ENCODE results near the gene ADAM12.

Gene ADAM12

GRCh38 chr10:126226205-126226604 lies 162.1 kb downstream of the ADAM12 start:
- Histone ChIP-seq H3K9ac (ENCODE audit: low read length) (no peak overlapping the region), H3K27ac (ENCODE audit: low read depth, low read length) (no peak overlapping the region), H3K4me3 (ENCODE audit: low read length) (no peak overlapping the region), H3K36me3 (ENCODE audit: control insufficient read depth, insufficient read depth, low read length) (no peaks in the 10 kb centered on the region), H3K4me1 (ENCODE audit: control insufficient read depth, insufficient read depth, low read length) (no peaks in the 10 kb centered on the region), H3K27me3 (ENCODE audit: control insufficient read depth, insufficient read depth, low read length) (no peaks in the 10 kb centered on the region)

GRCh38 chr10:126225672-126226008 lies 162.6 kb downstream of the ADAM12 start:
- H3K4me3 ChIP-seq (ENCODE audit: low read length), result no peak overlapping the region
- no peak overlapping the region for H3K9ac ChIP-seq (ENCODE audit: low read length)
- no peaks in the 10 kb centered on the region for H3K4me1 ChIP-seq (ENCODE audit: control insufficient read depth, insufficient read depth, low read length)
- no peaks in the 10 kb centered on the region for H3K36me3 ChIP-seq (ENCODE audit: control insufficient read depth, insufficient read depth, low read length)
- no peaks in the 10 kb centered on the region for H3K27me3 ChIP-seq (ENCODE audit: control insufficient read depth, insufficient read depth, low read length)
- no peak overlapping the region for H3K27ac ChIP-seq (ENCODE audit: low read depth, low read length)

- Histone ChIP-seq H3K9ac (ENCODE audit: low read length) (no peak overlapping the region), H3K27ac (ENCODE audit: low read depth, low read length) (no peak overlapping the region), H3K4me3 (ENCODE audit: low read length) (no peak overlapping the region), H3K27me3 (ENCODE audit: control insufficient read depth, insufficient read depth, low read length) (no peaks in the 10 kb centered on the region), H3K36me3 (ENCODE audit: control insufficient read depth, insufficient read depth, low read length) (no peaks in the 10 kb centered on the region), H3K4me1 (ENCODE audit: control insufficient read depth, insufficient read depth, low read length) (no peaks in the 10 kb centered on the region)
These were observed 163.2 kb downstream of the ADAM12 start for GRCh38 chr10:126224967-126225671.

GRCh38 chr10:126223512-126224067 lies 164.7 kb downstream of the ADAM12 start:
- Histone ChIP-seq H3K4me1 (ENCODE audit: control insufficient read depth, insufficient read depth, low read length) (no peaks in the 10 kb centered on the region), H3K4me3 (ENCODE audit: low read length) (no peak overlapping the region), H3K27me3 (ENCODE audit: control insufficient read depth, insufficient read depth, low read length) (no peaks in the 10 kb centered on the region), H3K9ac (ENCODE audit: low read length) (no peak overlapping the region), H3K36me3 (ENCODE audit: control insufficient read depth, insufficient read depth, low read length) (no peaks in the 10 kb centered on the region), H3K27ac (ENCODE audit: low read depth, low read length) (no peak overlapping the region)

GRCh38 chr10:126222736-126223511 lies 165.4 kb downstream of the ADAM12 start:
- Histone ChIP-seq H3K4me1 (ENCODE audit: control insufficient read depth, insufficient read depth, low read length) (no peaks in the 10 kb centered on the region), H3K27me3 (ENCODE audit: control insufficient read depth, insufficient read depth, low read length) (no peaks in the 10 kb centered on the region), H3K36me3 (ENCODE audit: control insufficient read depth, insufficient read depth, low read length) (no peaks in the 10 kb centered on the region), H3K4me3 (ENCODE audit: low read length) (no peak overlapping the region), H3K27ac (ENCODE audit: low read depth, low read length) (no peak overlapping the region), H3K9ac (ENCODE audit: low read length) (no peak overlapping the region)

GRCh38 chr10:126221874-126222273 lies 166.4 kb downstream of the ADAM12 start:
- Histone ChIP-seq H3K9ac (ENCODE audit: low read length) (no peak overlapping the region), H3K36me3 (ENCODE audit: control insufficient read depth, insufficient read depth, low read length) (no peaks in the 10 kb centered on the region), H3K4me1 (ENCODE audit: control insufficient read depth, insufficient read depth, low read length) (no peaks in the 10 kb centered on the region), H3K4me3 (ENCODE audit: low read length) (no peak overlapping the region), H3K27ac (ENCODE audit: low read depth, low read length) (no peak overlapping the region), H3K27me3 (ENCODE audit: control insufficient read depth, insufficient read depth, low read length) (no peaks in the 10 kb centered on the region)

- Histone ChIP-seq H3K9ac (ENCODE audit: low read length) (no peak overlapping the region), H3K27me3 (ENCODE audit: control insufficient read depth, insufficient read depth, low read length) (no peaks in the 10 kb centered on the region), H3K4me1 (ENCODE audit: control insufficient read depth, insufficient read depth, low read length) (no peaks in the 10 kb centered on the region)
These were observed 169.3 kb downstream of the ADAM12 start for GRCh38 chr10:126218778-126219649.

GRCh38 chr10:126218174-126218573 lies 170.1 kb downstream of the ADAM12 start:
- H3K4me1 ChIP-seq (ENCODE audit: control insufficient read depth, insufficient read depth, low read length), result no peaks in the 10 kb centered on the region
- H3K27ac ChIP-seq (ENCODE audit: low read depth, low read length), result no peak overlapping the region
- H3K4me3 ChIP-seq (ENCODE audit: low read length), result no peak overlapping the region
- no peaks in the 10 kb centered on the region for H3K27me3 ChIP-seq (ENCODE audit: control insufficient read depth, insufficient read depth, low read length)
- no peak overlapping the region for H3K9ac ChIP-seq (ENCODE audit: low read length)
- no peaks in the 10 kb centered on the region for H3K36me3 ChIP-seq (ENCODE audit: control insufficient read depth, insufficient read depth, low read length)

More at GRCh38 chr10:126218778-126219649, 169.3 kb downstream of the ADAM12 start:
- no peaks in the 10 kb centered on the region for H3K36me3 ChIP-seq (ENCODE audit: control insufficient read depth, insufficient read depth, low read length)
- H3K27ac ChIP-seq (ENCODE audit: low read depth, low read length), result no peak overlapping the region
- H3K4me3 ChIP-seq (ENCODE audit: low read length), result no peak overlapping the region

GRCh38 chr10:126216632-126216961 lies 171.7 kb downstream of the ADAM12 start:
- no peak overlapping the region for H3K9ac ChIP-seq (ENCODE audit: low read length)
- H3K4me3 ChIP-seq (ENCODE audit: low read length), result no peak overlapping the region
- H3K36me3 ChIP-seq (ENCODE audit: control insufficient read depth, insufficient read depth, low read length), result no peaks in the 10 kb centered on the region
- no peaks in the 10 kb centered on the region for H3K27me3 ChIP-seq (ENCODE audit: control insufficient read depth, insufficient read depth, low read length)
- no peak overlapping the region for H3K27ac ChIP-seq (ENCODE audit: low read depth, low read length)
- no peaks in the 10 kb centered on the region for H3K4me1 ChIP-seq (ENCODE audit: control insufficient read depth, insufficient read depth, low read length)

- Histone ChIP-seq H3K27ac (ENCODE audit: low read depth, low read length) (no peak overlapping the region), H3K36me3 (ENCODE audit: control insufficient read depth, insufficient read depth, low read length) (no peaks in the 10 kb centered on the region), H3K4me1 (ENCODE audit: control insufficient read depth, insufficient read depth, low read length) (no peaks in the 10 kb centered on the region), H3K27me3 (ENCODE audit: control insufficient read depth, insufficient read depth, low read length) (no peaks in the 10 kb centered on the region), H3K9ac (ENCODE audit: low read length) (no peak overlapping the region), H3K4me3 (ENCODE audit: low read length) (no peak overlapping the region)
These were observed 172.3 kb downstream of the ADAM12 start for GRCh38 chr10:126215746-126216631.

GRCh38 chr10:126214679-126215078 lies 173.6 kb downstream of the ADAM12 start:
- H3K27ac ChIP-seq (ENCODE audit: low read depth, low read length), result no peak overlapping the region
- no peaks in the 10 kb centered on the region for H3K36me3 ChIP-seq (ENCODE audit: control insufficient read depth, insufficient read depth, low read length)
- H3K4me1 ChIP-seq (ENCODE audit: control insufficient read depth, insufficient read depth, low read length), result no peaks in the 10 kb centered on the region
- H3K9ac ChIP-seq (ENCODE audit: low read length), result no peak overlapping the region
- H3K27me3 ChIP-seq (ENCODE audit: control insufficient read depth, insufficient read depth, low read length), result no peaks in the 10 kb centered on the region
- H3K4me3 ChIP-seq (ENCODE audit: low read length), result no peak overlapping the region

Data from rectal smooth muscle tissue (tissue), 1 donor.